Measurements from ENCODE around the gene MED17. TPM values are rescaled to one million over a fixed set of nuclear protein-coding genes. Genes with fewer than 3 reads are reported as not detected.

The MED17 gene
- total and polyA plus RNA-seq, 2 of the 13 experiments (the other 11 are each of a cell fraction or from before 2014, with no cell fraction given) = 23.1 to 37.0 TPM

DNA sequence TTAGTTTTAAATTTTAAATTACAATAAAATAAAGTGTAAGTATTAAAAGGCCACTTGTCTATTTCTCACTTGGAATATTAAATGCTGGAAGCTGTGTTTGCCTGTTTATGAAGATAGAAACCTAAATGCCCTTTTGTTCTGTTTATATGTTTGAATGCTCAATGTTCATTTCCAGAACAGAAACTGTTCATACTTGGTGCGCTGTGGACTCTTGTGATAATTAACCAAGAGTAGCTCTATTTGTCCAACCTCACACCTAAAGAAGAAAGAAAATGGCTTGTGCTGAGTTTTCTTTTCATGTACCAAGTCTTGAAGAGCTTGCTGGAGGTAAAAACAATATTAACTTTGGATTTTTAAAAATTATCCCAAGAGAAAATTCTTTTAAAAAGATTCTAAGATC lies 37.0 kb upstream of the MED17 start (continued):
- no peak for TF ChIP-seq SRSF1 (optimal IDR thresholded peaks at IDR 0.05; ENCODE audit: low read depth, low read length)
- no peak for TF ChIP-seq ZNF557 (CRISPR knock-in tag; IDR thresholded peaks at IDR 0.05)
- no peak for TF ChIP-seq SMARCC2 (IDR thresholded peaks at IDR 0.05)
- TF ChIP-seq SOX6 (IDR thresholded peaks at IDR 0.05) = no peak
- peak; percentile 14; the same call in 1 of the 2 replicates for TF ChIP-seq SOX6 (CRISPR knock-in tag; IDR thresholded peaks at IDR 0.05)
- TF ChIP-seq, protein P1, sequence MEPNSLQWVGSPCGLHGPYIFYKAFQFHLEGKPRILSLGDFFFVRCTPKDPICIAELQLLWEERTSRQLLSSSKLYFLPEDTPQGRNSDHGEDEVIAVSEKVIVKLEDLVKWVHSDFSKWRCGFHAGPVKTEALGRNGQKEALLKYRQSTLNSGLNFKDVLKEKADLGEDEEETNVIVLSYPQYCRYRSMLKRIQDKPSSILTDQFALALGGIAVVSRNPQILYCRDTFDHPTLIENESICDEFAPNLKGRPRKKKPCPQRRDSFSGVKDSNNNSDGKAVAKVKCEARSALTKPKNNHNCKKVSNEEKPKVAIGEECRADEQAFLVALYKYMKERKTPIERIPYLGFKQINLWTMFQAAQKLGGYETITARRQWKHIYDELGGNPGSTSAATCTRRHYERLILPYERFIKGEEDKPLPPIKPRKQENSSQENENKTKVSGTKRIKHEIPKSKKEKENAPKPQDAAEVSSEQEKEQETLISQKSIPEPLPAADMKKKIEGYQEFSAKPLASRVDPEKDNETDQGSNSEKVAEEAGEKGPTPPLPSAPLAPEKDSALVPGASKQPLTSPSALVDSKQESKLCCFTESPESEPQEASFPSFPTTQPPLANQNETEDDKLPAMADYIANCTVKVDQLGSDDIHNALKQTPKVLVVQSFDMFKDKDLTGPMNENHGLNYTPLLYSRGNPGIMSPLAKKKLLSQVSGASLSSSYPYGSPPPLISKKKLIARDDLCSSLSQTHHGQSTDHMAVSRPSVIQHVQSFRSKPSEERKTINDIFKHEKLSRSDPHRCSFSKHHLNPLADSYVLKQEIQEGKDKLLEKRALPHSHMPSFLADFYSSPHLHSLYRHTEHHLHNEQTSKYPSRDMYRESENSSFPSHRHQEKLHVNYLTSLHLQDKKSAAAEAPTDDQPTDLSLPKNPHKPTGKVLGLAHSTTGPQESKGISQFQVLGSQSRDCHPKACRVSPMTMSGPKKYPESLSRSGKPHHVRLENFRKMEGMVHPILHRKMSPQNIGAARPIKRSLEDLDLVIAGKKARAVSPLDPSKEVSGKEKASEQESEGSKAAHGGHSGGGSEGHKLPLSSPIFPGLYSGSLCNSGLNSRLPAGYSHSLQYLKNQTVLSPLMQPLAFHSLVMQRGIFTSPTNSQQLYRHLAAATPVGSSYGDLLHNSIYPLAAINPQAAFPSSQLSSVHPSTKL (CRISPR knock-in tag; IDR thresholded peaks at IDR 0.05) = peak; percentile 16; the same call in 1 of the 2 replicates
- TF ChIP-seq ZNF34 (CRISPR knock-in tag; IDR thresholded peaks at IDR 0.05; ENCODE audit: borderline replicate concordance) = no peak

DNA sequence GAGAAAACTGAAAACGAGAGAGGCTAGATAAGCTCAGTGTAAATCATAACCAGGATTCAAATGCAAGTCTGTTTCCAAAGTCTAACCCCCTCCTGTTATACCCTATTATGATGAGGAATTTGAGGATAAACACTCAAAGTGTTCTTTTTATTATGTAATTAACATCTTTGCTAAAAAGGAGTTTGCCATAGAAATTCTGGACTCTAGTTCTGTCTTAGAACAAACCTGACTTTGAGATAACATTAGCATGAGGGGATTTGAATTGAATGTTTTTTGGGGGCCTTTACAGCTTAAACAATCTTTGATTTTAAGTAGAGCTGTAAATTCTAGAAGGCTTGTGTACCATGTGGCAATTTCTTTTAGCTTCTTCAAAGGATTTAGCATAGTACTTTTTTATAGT lies 33.1 kb upstream of the MED17 start:
- Histone ChIP-seq H3K27ac (ENCODE audit: extremely low read length, insufficient read depth, low read length) (no peak overlapping the region), H3K79me2 (ENCODE audit: insufficient read depth, low read length) (peaks cover 13% of the 10 kb centered on the region), H3K4me1 (ENCODE audit: insufficient read depth, low read length) (peaks cover 35% of the 10 kb centered on the region), H3K27me3 (ENCODE audit: control insufficient read depth in 1 of 2, insufficient read depth in 2 of 2, low read length in 2 of 2) (no peaks in the 10 kb centered on the region), H3K9me3 (ENCODE audit: low read length) (no peaks in the 10 kb centered on the region), H4K20me1 (ENCODE audit: insufficient read depth, low read length) (no peaks in the 10 kb centered on the region), H3K9ac (ENCODE audit: insufficient read depth, low read depth, low read length) (no peak overlapping the region), H3K36me3 (replicated peaks in 1 of 2; ENCODE audit: control insufficient read depth in 1 of 2, insufficient read depth in 2 of 2, low read length in 2 of 2) (peaks cover 4 to 7% of the 10 kb centered on the region in 2 experiments), H3K4me2 (ENCODE audit: low read depth, low read length) (no peak overlapping the region), H2AFZ (ENCODE audit: low read length) (no peak overlapping the region), H3K4me3 (replicated peaks in 1 of 3; ENCODE audit: insufficient read depth in 1 of 3, low read depth in 2 of 3, low read length in 3 of 3) (no peak overlapping the region)
- no peak for ATAC-seq
- DNase-seq (ENCODE audit: low spot score) = no peak
- WGBS (ENCODE audit: low lambda C conversion rate) = 89% methylated on average over 1 of the region's 1 CpG
- ChIA-PET POLR2A (interaction anchor here (0.6 to 2.9 kb wide), 6 partner anchors 9 to 221 kb away, joined by 3 to 14 read pairs (median 3); partner anchors contain the start of genes C11orf54, MED17 and TAF1D), CTCF (ENCODE audit: low intra/inter-chr PET ratio, low total read pairs) (no interaction called here)
- no peak for FAIRE-seq
- no TSS peak for BruUV-seq (replicated peaks)
- in situ Hi-C loops (cut with HindIII; ENCODE audit: extremely low pct_ligation_motif_present, low pct_unique_long_range_greater_than_20kb) = no loop called here
- intact Hi-C loops (cut with micrococcal nuclease; ENCODE audit: unreplicated experiment) = loop anchor here (2.0 kb wide), 1 partner anchor 14 kb away; no protein-coding TSS in a partner anchor
- TF ChIP-seq, protein P2, sequence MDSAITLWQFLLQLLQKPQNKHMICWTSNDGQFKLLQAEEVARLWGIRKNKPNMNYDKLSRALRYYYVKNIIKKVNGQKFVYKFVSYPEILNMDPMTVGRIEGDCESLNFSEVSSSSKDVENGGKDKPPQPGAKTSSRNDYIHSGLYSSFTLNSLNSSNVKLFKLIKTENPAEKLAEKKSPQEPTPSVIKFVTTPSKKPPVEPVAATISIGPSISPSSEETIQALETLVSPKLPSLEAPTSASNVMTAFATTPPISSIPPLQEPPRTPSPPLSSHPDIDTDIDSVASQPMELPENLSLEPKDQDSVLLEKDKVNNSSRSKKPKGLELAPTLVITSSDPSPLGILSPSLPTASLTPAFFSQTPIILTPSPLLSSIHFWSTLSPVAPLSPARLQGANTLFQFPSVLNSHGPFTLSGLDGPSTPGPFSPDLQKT (CRISPR knock-in tag; IDR thresholded peaks at IDR 0.05; ENCODE audit: borderline replicate concordance) = no peak
- TF ChIP-seq HNRNPL (IDR thresholded peaks at IDR 0.05; ENCODE audit: low read depth, low read length) (no peak), FOXA3 (CRISPR knock-in tag; IDR thresholded peaks at IDR 0.05) (no peak)
- TF ChIP-seq, protein P3, sequence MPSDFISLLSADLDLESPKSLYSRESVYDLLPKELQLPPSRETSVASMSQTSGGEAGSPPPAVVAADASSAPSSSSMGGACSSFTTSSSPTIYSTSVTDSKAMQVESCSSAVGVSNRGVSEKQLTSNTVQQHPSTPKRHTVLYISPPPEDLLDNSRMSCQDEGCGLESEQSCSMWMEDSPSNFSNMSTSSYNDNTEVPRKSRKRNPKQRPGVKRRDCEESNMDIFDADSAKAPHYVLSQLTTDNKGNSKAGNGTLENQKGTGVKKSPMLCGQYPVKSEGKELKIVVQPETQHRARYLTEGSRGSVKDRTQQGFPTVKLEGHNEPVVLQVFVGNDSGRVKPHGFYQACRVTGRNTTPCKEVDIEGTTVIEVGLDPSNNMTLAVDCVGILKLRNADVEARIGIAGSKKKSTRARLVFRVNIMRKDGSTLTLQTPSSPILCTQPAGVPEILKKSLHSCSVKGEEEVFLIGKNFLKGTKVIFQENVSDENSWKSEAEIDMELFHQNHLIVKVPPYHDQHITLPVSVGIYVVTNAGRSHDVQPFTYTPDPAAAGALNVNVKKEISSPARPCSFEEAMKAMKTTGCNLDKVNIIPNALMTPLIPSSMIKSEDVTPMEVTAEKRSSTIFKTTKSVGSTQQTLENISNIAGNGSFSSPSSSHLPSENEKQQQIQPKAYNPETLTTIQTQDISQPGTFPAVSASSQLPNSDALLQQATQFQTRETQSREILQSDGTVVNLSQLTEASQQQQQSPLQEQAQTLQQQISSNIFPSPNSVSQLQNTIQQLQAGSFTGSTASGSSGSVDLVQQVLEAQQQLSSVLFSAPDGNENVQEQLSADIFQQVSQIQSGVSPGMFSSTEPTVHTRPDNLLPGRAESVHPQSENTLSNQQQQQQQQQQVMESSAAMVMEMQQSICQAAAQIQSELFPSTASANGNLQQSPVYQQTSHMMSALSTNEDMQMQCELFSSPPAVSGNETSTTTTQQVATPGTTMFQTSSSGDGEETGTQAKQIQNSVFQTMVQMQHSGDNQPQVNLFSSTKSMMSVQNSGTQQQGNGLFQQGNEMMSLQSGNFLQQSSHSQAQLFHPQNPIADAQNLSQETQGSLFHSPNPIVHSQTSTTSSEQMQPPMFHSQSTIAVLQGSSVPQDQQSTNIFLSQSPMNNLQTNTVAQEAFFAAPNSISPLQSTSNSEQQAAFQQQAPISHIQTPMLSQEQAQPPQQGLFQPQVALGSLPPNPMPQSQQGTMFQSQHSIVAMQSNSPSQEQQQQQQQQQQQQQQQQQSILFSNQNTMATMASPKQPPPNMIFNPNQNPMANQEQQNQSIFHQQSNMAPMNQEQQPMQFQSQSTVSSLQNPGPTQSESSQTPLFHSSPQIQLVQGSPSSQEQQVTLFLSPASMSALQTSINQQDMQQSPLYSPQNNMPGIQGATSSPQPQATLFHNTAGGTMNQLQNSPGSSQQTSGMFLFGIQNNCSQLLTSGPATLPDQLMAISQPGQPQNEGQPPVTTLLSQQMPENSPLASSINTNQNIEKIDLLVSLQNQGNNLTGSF (CRISPR knock-in tag; IDR thresholded peaks at IDR 0.05) = no peak
- TF ChIP-seq, protein P4, sequence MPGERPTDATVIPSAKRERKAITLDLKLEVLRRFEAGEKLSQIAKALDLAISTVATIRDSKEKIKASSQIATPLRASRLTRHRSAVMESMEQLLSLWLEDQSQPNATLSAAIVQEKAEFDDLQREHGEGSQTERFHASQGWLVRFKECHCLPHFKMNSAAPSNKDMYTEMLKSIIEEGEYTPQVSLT (CRISPR knock-in tag; IDR thresholded peaks at IDR 0.05; ENCODE audit: borderline replicate concordance, low read depth) = no peak

Data from HepG2 (cell line).